Liver (tissue), 9 donors: Measurements from ENCODE around the gene PKNOX1. TPM values are rescaled to one million over a fixed set of nuclear protein-coding genes. Genes with fewer than 3 reads are reported as not detected.

Experiments used
- DNase-seq: peaks from one replicate; pipeline ENCODE4 v3.0.0-alpha.2; 2017; ENCODE audit warnings: low spot score
- H3K27ac ChIP-seq, 2 donors: one replicate each; pipeline ENCODE4 v1.7.0; 2013; ENCODE audit warnings: inconsistent platforms in 2 of 2, low read length in 2 of 2, control low read depth in 1 of 2, low read depth in 1 of 2, mild to moderate bottlenecking in 1 of 2
- H3K27me3 ChIP-seq, 4 donors: one replicate each; pipeline versions ENCODE4 v1.6.1 to v1.7.0; 2013; ENCODE audit warnings: low read length in 3 of 4, inconsistent platforms in 1 of 4, mild to moderate bottlenecking in 1 of 4, moderate library complexity in 1 of 4; ENCODE audit not compliant: control insufficient read depth in 4 of 4, insufficient read depth in 4 of 4
- H3K36me3 ChIP-seq, 4 donors: one replicate each; pipeline versions ENCODE4 v1.6.1 to v1.7.0; 2013; ENCODE audit warnings: low read length in 3 of 4, mild to moderate bottlenecking in 3 of 4, low read depth in 1 of 4, moderate library complexity in 1 of 4; ENCODE audit not compliant: control insufficient read depth in 4 of 4, insufficient read depth in 3 of 4
- H3K4me1 ChIP-seq, 4 donors: one replicate each; pipeline versions ENCODE4 v1.6.1 to v1.7.0; 2013; ENCODE audit warnings: low read length in 3 of 4, mild to moderate bottlenecking in 3 of 4, moderate library complexity in 1 of 4; ENCODE audit not compliant: control insufficient read depth in 4 of 4, insufficient read depth in 4 of 4
- H3K4me3 ChIP-seq, 3 donors: one replicate each; pipeline versions ENCODE4 v1.6.1 to v1.7.0; 2013; ENCODE audit warnings: low read length in 3 of 3, control low read depth in 1 of 3, low read depth in 1 of 3, mild to moderate bottlenecking in 1 of 3
- H3K9ac ChIP-seq, 2 donors: one replicate each; pipeline ENCODE4 v1.7.0; 2013; ENCODE audit warnings: low read length in 2 of 2, mild to moderate bottlenecking in 2 of 2, moderate library complexity in 2 of 2, control low read depth in 1 of 2, low read depth in 1 of 2
- H3K9me3 ChIP-seq, 4 donors: one replicate each; pipeline versions ENCODE4 v1.6.1 to v1.7.0; 2013; ENCODE audit warnings: low read length in 3 of 4; ENCODE audit not compliant: control insufficient read depth in 4 of 4
- EGR1 ChIP-seq, 2 donors: IDR thresholded peaks; 2 replicates each; pipeline ENCODE4 v1.6.1; 2016 to 2018; ENCODE audit warnings: antibody characterized with exemption in 2 of 2, low read depth in 2 of 2
- FOXA1 ChIP-seq: IDR thresholded peaks from 2 replicates; pipeline ENCODE4 v1.6.1; 2016; ENCODE audit warnings: antibody characterized with exemption
- FOXA2 ChIP-seq: IDR thresholded peaks from 2 replicates; pipeline ENCODE4 v1.6.1; 2016; ENCODE audit warnings: antibody characterized with exemption
- GABPA ChIP-seq, 2 donors: IDR thresholded peaks in 1 of 2; conservative IDR thresholded peaks in 1 of 2; 2 replicates each; pipeline ENCODE4 v1.6.1; 2016; ENCODE audit warnings: antibody characterized with exemption in 2 of 2, mild to moderate bottlenecking in 1 of 2, moderate library complexity in 1 of 2
- HNF4A ChIP-seq, 2 donors: conservative IDR thresholded peaks; 2 replicates each; pipeline ENCODE4 v1.6.1; 2016; ENCODE audit warnings: antibody characterized with exemption in 2 of 2, mild to moderate bottlenecking in 2 of 2
- HNF4G ChIP-seq: IDR thresholded peaks from 2 replicates; pipeline ENCODE4 v1.6.1; 2016; ENCODE audit warnings: antibody characterized with exemption
- JUND ChIP-seq, 2 donors: IDR thresholded peaks; 2 replicates each; pipeline ENCODE4 v1.6.1; 2016; ENCODE audit warnings: antibody characterized with exemption in 2 of 2
- MAX ChIP-seq: IDR thresholded peaks from 2 replicates; pipeline ENCODE4 v1.6.1; 2016; ENCODE audit warnings: antibody characterized with exemption
- NR2F2 ChIP-seq: IDR thresholded peaks from 2 replicates; pipeline ENCODE4 v1.6.1; 2016; ENCODE audit warnings: antibody characterized with exemption
- RAD21 ChIP-seq, 2 donors: IDR thresholded peaks; 2 replicates each; pipeline ENCODE4 v1.6.1; 2016; ENCODE audit warnings: antibody characterized with exemption in 2 of 2, mild to moderate bottlenecking in 2 of 2
- RXRA ChIP-seq, 2 donors: IDR thresholded peaks; 2 replicates each; pipeline ENCODE4 v1.6.1; 2017 to 2018; ENCODE audit warnings: antibody characterized with exemption in 2 of 2, mild to moderate bottlenecking in 1 of 2
- SP1 ChIP-seq: IDR thresholded peaks from 2 replicates; pipeline ENCODE4 v1.6.1; 2018; ENCODE audit warnings: antibody characterized with exemption, mild to moderate bottlenecking
- TAF1 ChIP-seq: conservative IDR thresholded peaks from 2 replicates; pipeline ENCODE4 v1.6.1; 2016; ENCODE audit warnings: antibody characterized with exemption, mild to moderate bottlenecking
- YY1 ChIP-seq: IDR thresholded peaks from 2 replicates; pipeline ENCODE4 v1.6.1; 2016; ENCODE audit warnings: antibody characterized with exemption, mild to moderate bottlenecking
- ZBTB33 ChIP-seq: IDR thresholded peaks from 2 replicates; pipeline ENCODE4 v1.6.1; 2016; ENCODE audit warnings: antibody characterized with exemption
- WGBS: extraction: QIAGEN DNeasy Blood & Tissue Kit; methylation state at CpG from one replicate; pipeline ENCODE4 v1.1.7; 2013; 5-methylcytosine and 5-hydroxymethylcytosine counted together
- polyA plus RNA-seq, 2 donors: library from polyadenylated mRNA; stranded (reverse) in 1 of 2; unstranded in 1 of 2; fragments of 200-250 nt in 1 of 2; fragments of >200 nt in 1 of 2; fragmentation: Nextera tagmentation in 1 of 2; extraction: Ambion mirVana in 1 of 2; gene quantifications; one replicate each; pipeline versions ENCODE4 v1.2.1 to v1.2.3, GENCODE V29; 2013 to 2015
- total RNA-seq, 2 donors: library from RNA; depleted of rRNA; stranded (reverse); fragments of >200 nt; gene quantifications; one replicate each; pipeline ENCODE4 v1.2.3, GENCODE V29; 2014
- TF ChIP-seq, protein P1 (sequence below): IDR thresholded peaks from 2 replicates; pipeline ENCODE4 v1.6.1; 2016; ENCODE audit warnings: antibody characterized with exemption
- TF ChIP-seq, protein P2 (sequence below): fragments of 150-350 bp; IDR thresholded peaks from 2 replicates; pipeline ENCODE4 v1.5.1; 2017; ENCODE audit warnings: improper control_type of control experiment, low read depth, low read length; ENCODE audit not compliant: missing input control
- TF ChIP-seq, protein P3 (sequence below): IDR thresholded peaks from 2 replicates; pipeline ENCODE4 v1.6.1; 2016; ENCODE audit warnings: antibody characterized with exemption, mild to moderate bottlenecking
- donor health status: healthy.
- donor health status: healthy.
- donor health status: healthy.
- donor health status: healthy.
- donor health status: healthy.

PKNOX1 gene
- total and polyA plus RNA-seq, 4 donors = 2.8 to 10.3 (median 8.0) TPM

DNA sequence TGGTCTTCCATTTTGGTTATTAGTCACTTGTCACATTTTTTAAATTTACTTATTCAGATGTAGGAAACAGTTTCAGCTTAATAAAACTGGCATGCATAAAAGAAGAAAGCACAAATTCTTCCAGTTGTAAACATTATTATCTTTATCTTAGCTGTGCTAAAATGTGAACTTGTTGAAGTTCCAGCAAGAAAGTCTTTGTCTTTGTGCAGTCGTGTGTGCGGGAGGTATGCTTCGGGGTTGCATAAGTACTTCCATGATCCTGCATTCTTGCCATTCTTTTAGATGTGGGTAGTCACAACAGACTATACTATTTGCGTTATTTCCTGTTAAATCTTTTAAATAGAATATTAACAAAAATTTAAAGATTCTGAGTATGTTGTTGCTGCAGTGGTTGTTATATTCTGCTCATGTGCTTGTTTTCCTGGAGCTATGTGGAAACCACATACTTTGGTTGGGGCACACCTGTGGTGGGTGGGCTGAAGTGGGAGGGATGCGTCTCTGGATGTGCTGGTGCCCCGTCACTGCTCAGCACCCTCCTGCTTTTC is 51.3 kb downstream of the PKNOX1 start (continued):
- TF ChIP-seq ZBTB33 (no peak), SP1 (no peak), RXRA (IDR thresholded peaks at IDR 0.05) (no peak), MAX (no peak), HNF4A (conservative IDR thresholded peaks at IDR 0.05) (no peak), FOXA2 (no peak)
- TF ChIP-seq, protein P1, sequence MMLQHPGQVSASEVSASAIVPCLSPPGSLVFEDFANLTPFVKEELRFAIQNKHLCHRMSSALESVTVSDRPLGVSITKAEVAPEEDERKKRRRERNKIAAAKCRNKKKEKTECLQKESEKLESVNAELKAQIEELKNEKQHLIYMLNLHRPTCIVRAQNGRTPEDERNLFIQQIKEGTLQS = no peak

GRCh38 chr21:43027846-43028731 is 53.7 kb downstream of the PKNOX1 start:
- Histone ChIP-seq H3K27me3 (no peaks in the 10 kb centered on the region), H3K4me3 (no peak overlapping the region), H3K36me3 (peaks cover 9 to 62% (median 35%) of the 10 kb centered on the region in 4 donors), H3K9me3 (no peaks in the 10 kb centered on the region), H3K9ac (no peak overlapping the region), H3K4me1 (no peaks in the 10 kb centered on the region), H3K27ac (no peak overlapping the region)
- TF ChIP-seq YY1 = no peak
- no peak for TF ChIP-seq RXRA (IDR thresholded peaks at IDR 0.05)
- no peak for TF ChIP-seq GABPA (IDR thresholded peaks at IDR 0.05 in 1 of 2, conservative IDR thresholded peaks at IDR 0.05 in 1 of 2)
- no peak for TF ChIP-seq MAX
- TF ChIP-seq, protein P2, sequence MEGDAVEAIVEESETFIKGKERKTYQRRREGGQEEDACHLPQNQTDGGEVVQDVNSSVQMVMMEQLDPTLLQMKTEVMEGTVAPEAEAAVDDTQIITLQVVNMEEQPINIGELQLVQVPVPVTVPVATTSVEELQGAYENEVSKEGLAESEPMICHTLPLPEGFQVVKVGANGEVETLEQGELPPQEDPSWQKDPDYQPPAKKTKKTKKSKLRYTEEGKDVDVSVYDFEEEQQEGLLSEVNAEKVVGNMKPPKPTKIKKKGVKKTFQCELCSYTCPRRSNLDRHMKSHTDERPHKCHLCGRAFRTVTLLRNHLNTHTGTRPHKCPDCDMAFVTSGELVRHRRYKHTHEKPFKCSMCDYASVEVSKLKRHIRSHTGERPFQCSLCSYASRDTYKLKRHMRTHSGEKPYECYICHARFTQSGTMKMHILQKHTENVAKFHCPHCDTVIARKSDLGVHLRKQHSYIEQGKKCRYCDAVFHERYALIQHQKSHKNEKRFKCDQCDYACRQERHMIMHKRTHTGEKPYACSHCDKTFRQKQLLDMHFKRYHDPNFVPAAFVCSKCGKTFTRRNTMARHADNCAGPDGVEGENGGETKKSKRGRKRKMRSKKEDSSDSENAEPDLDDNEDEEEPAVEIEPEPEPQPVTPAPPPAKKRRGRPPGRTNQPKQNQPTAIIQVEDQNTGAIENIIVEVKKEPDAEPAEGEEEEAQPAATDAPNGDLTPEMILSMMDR = no peak
- no peak for TF ChIP-seq HNF4A (conservative IDR thresholded peaks at IDR 0.05)
- no peak for TF ChIP-seq ZBTB33
- TF ChIP-seq, protein P3, sequence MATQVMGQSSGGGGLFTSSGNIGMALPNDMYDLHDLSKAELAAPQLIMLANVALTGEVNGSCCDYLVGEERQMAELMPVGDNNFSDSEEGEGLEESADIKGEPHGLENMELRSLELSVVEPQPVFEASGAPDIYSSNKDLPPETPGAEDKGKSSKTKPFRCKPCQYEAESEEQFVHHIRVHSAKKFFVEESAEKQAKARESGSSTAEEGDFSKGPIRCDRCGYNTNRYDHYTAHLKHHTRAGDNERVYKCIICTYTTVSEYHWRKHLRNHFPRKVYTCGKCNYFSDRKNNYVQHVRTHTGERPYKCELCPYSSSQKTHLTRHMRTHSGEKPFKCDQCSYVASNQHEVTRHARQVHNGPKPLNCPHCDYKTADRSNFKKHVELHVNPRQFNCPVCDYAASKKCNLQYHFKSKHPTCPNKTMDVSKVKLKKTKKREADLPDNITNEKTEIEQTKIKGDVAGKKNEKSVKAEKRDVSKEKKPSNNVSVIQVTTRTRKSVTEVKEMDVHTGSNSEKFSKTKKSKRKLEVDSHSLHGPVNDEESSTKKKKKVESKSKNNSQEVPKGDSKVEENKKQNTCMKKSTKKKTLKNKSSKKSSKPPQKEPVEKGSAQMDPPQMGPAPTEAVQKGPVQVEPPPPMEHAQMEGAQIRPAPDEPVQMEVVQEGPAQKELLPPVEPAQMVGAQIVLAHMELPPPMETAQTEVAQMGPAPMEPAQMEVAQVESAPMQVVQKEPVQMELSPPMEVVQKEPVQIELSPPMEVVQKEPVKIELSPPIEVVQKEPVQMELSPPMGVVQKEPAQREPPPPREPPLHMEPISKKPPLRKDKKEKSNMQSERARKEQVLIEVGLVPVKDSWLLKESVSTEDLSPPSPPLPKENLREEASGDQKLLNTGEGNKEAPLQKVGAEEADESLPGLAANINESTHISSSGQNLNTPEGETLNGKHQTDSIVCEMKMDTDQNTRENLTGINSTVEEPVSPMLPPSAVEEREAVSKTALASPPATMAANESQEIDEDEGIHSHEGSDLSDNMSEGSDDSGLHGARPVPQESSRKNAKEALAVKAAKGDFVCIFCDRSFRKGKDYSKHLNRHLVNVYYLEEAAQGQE = no peak
- no peak for TF ChIP-seq FOXA2
- no peak for TF ChIP-seq EGR1 (IDR thresholded peaks at IDR 0.05; ENCODE audit: low read depth in 2 of 2)
- TF ChIP-seq NR2F2 = no peak
- no peak for TF ChIP-seq TAF1
- TF ChIP-seq, protein P1 = no peak
- TF ChIP-seq JUND (IDR thresholded peaks at IDR 0.05) = no peak
- no peak for TF ChIP-seq RAD21 (IDR thresholded peaks at IDR 0.05)
- TF ChIP-seq SP1 = no peak
- TF ChIP-seq HNF4G = no peak
- TF ChIP-seq FOXA1 = no peak
- DNase-seq = no peak
- WGBS = 94% methylated on average over 27 of the region's 27 CpGs
